Forelimb muscle (tissue), 1 donor: Measurements from ENCODE around the gene CD24. TPM values are rescaled to one million over a fixed set of nuclear protein-coding genes. Genes with fewer than 3 reads are reported as not detected.
"Not testable (repeated sequence)": the region's sequence is repeated elsewhere in the genome, so short reads cannot be mapped to it uniquely, and the experiment has no call there.

Source experiments
- DNase-seq: peaks from one replicate; pipeline ENCODE4 v3.0.0-alpha.2; 2013; ENCODE audit warnings: low read depth
- polyA plus RNA-seq: library from polyadenylated mRNA; unstranded; fragments of 120-200 nt; gene quantifications from one replicate; pipeline ENCODE4 v1.2.1, GENCODE V29; 2013; ENCODE audit not compliant: insufficient read length

Gene CD24
- 10.1 TPM for polyA plus RNA-seq

- DNase-seq = no peak
These were observed at the start of gene CD24 for GRCh38 chr6:106974336-106974998. TSS of gene CD24 (minus strand) at chr6:106974729. CDS start at chr6:106974646, 83 bp downstream.

GRCh38 chr6:107021446-107022185 is 47.1 kb upstream of the CD24 start:
- DNase-seq = no peak

- DNase-seq = no peak
These were observed 45.7 kb upstream of the CD24 start for GRCh38 chr6:107020239-107020638.

GRCh38 chr6:107019628-107020027 is 45.1 kb upstream of the CD24 start:
- DNase-seq = not testable (repeated sequence)

GRCh38 chr6:107019047-107019446 is 44.5 kb upstream of the CD24 start:
- DNase-seq = no peak

- DNase-seq = no peak
These were observed 35.0 kb upstream of the CD24 start for GRCh38 chr6:107009499-107009898.

- DNase-seq = no peak
These were observed 23.0 kb upstream of the CD24 start for GRCh38 chr6:106997392-106998158.

GRCh38 chr6:106995640-106996039 is 21.1 kb upstream of the CD24 start:
- DNase-seq = no peak

GRCh38 chr6:106989737-106990136 is 15.2 kb upstream of the CD24 start:
- DNase-seq = not testable (repeated sequence)

GRCh38 chr6:106988664-106989063 is 14.1 kb upstream of the CD24 start:
- DNase-seq = no peak

GRCh38 chr6:106981926-106982325 is 7.4 kb upstream of the CD24 start:
- DNase-seq = peak; percentile 71

- no peak for DNase-seq
These were observed 6.4 kb upstream of the CD24 start for GRCh38 chr6:106980926-106981325.

- DNase-seq = peak; percentile 39
These were observed 4.9 kb upstream of the CD24 start for GRCh38 chr6:106979435-106979884.

GRCh38 chr6:106977246-106977645 is 2.7 kb upstream of the CD24 start:
- DNase-seq = no peak

GRCh38 chr6:106976270-106976669 is 1.7 kb upstream of the CD24 start:
- DNase-seq = no peak

- DNase-seq = no peak
These were observed 1.2 kb upstream of the CD24 start for GRCh38 chr6:106975738-106976064.

- no peak for DNase-seq
These were observed 639 bp upstream of the CD24 start for GRCh38 chr6:106974999-106975737.

GRCh38 chr6:106973836-106974335 is 643 bp downstream of the CD24 start:
- no peak for DNase-seq

- DNase-seq = no peak
These were observed 1.3 kb downstream of the CD24 start for GRCh38 chr6:106973018-106973835.

GRCh38 chr6:106972500-106972899 is 2.0 kb downstream of the CD24 start:
- no peak for DNase-seq

- not testable (repeated sequence) for DNase-seq
These were observed 3.8 kb downstream of the CD24 start for GRCh38 chr6:106970769-106971168.
